H1 (cell line): Measurements from ENCODE around the gene TNFAIP1.

Experiments used
- CHD2 ChIP-seq: IDR thresholded peaks from 2 replicates; pipeline ENCODE4 v1.6.1; 2012; ENCODE audit warnings: low read length, improper control_type of control experiment
- CTCF ChIP-seq, 3 experiments: IDR thresholded peaks; 1 replicate in 2 of 3; 2 replicates in 1 of 3; pipeline versions ENCODE4 v1.5.1 to v1.6.1; 2011; ENCODE audit warnings: low read length in 3 of 3, mild to moderate bottlenecking in 3 of 3, inconsistent platforms in 2 of 3, low read depth in 1 of 3, moderate library complexity in 1 of 3; ENCODE audit not compliant: insufficient read depth in 1 of 3; ENCODE audit errors: control extremely low read depth in 1 of 3

- TF ChIP-seq CHD2: no peak
- TF ChIP-seq CTCF (IDR thresholded peaks at IDR 0.05; ENCODE audit: control extremely low read depth in 1 of 3, insufficient read depth in 1 of 3, low read depth in 1 of 3, low read length in 3 of 3): no peak
These were observed 19.5 kb upstream of the TNFAIP1 start for GRCh38 chr17:28315846-28316705.
